ENCODE results near the gene ZNF791.

DNA sequence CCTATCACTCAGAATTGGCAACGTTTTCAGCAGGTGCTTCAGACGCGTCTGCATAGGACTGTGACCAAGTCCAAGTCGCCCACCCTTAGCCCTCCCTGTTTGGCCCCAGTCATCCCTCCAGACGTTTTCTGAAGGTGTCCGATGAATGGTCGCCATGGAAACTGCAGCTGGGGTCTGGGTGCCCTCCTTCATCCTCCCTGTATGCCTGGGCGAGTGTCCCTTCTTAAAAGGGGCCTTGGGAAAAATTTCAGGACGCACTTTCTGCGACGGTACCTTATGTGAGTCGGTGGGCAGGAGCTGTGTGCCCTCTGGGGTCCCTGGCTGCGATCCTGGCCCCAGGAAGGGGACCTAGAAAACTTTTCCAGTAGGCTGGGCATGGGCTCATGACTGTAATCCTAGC is 30.7 kb downstream of the ZNF791 start:
- TF ChIP-seq, protein P1, sequence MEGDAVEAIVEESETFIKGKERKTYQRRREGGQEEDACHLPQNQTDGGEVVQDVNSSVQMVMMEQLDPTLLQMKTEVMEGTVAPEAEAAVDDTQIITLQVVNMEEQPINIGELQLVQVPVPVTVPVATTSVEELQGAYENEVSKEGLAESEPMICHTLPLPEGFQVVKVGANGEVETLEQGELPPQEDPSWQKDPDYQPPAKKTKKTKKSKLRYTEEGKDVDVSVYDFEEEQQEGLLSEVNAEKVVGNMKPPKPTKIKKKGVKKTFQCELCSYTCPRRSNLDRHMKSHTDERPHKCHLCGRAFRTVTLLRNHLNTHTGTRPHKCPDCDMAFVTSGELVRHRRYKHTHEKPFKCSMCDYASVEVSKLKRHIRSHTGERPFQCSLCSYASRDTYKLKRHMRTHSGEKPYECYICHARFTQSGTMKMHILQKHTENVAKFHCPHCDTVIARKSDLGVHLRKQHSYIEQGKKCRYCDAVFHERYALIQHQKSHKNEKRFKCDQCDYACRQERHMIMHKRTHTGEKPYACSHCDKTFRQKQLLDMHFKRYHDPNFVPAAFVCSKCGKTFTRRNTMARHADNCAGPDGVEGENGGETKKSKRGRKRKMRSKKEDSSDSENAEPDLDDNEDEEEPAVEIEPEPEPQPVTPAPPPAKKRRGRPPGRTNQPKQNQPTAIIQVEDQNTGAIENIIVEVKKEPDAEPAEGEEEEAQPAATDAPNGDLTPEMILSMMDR (IDR thresholded peaks at IDR 0.05; ENCODE audit: insufficient read depth, low read length): no peak
- TF ChIP-seq GABPA (IDR thresholded peaks at IDR 0.05; ENCODE audit: low read depth): no peak

Measured in HL-60 (cell line).